Bronchial epithelial cell (primary cell): ENCODE measurements around the gene FHIT. TPM values are rescaled to one million over a fixed set of nuclear protein-coding genes. Genes with fewer than 3 reads are reported as not detected.

Experiments
- DNase-seq: peaks from one replicate; pipeline ENCODE4 v3.0.0-alpha.2; 2010; ENCODE audit warnings: low read depth
- FAIRE-seq: peaks from 2 replicates; lab custom pipeline; 2011; peaks lifted over from hg19 to GRCh38; lab: Jason Lieb, UNC
- H3K27me3 ChIP-seq: 2 replicates; pipeline ENCODE4 v1.5.1; 2011; ENCODE audit warnings: low read length; ENCODE audit not compliant: control insufficient read depth, insufficient read depth
- H3K36me3 ChIP-seq: 2 replicates; pipeline ENCODE4 v1.5.1; 2011; ENCODE audit warnings: low read length; ENCODE audit not compliant: control insufficient read depth, insufficient read depth
- H3K4me3 ChIP-seq: 2 replicates; pipeline ENCODE4 v1.5.1; 2011; ENCODE audit warnings: mild to moderate bottlenecking, low read depth, low read length, control low read depth
- CTCF ChIP-seq: IDR thresholded peaks from 2 replicates; pipeline ENCODE4 v1.5.1; 2011; ENCODE audit warnings: mild to moderate bottlenecking, moderate library complexity, low read length, control low read depth, inconsistent platforms; ENCODE audit not compliant: insufficient read depth, severe bottlenecking
- total RNA-seq: library from RNA; depleted of rRNA; stranded (reverse); fragments of >200 nt; gene quantifications from 2 replicates; pipeline ENCODE4 v1.2.1, GENCODE V29; 2014

The FHIT gene
- total RNA-seq, 1 donor from 2014 or later, result 1.6 TPM

- no peak for TF ChIP-seq CTCF
- no peak for FAIRE-seq
- Histone ChIP-seq H3K36me3 (no peaks in the 10 kb centered on the region), H3K4me3 (no peak overlapping the region), H3K27me3 (no peaks in the 10 kb centered on the region)
- no peak for DNase-seq
Observed at GRCh38 chr3:61043156-61043555, 208.1 kb downstream of the FHIT start.

- Histone ChIP-seq H3K36me3 (no peaks in the 10 kb centered on the region), H3K27me3 (no peaks in the 10 kb centered on the region), H3K4me3 (no peak overlapping the region)
- no peak for TF ChIP-seq CTCF
- DNase-seq (no peak), FAIRE-seq (no peak)
Observed at GRCh38 chr3:61040618-61041017, 210.6 kb downstream of the FHIT start.

- H3K36me3 ChIP-seq, result no peaks in the 10 kb centered on the region
- FAIRE-seq, result no peak
- TF ChIP-seq CTCF, result no peak
- no peak overlapping the region for H3K4me3 ChIP-seq
- no peak for DNase-seq
- no peaks in the 10 kb centered on the region for H3K27me3 ChIP-seq
Observed at GRCh38 chr3:61035573-61035972, 215.7 kb downstream of the FHIT start.

GRCh38 chr3:61032991-61033390, 218.3 kb downstream of the FHIT start:
- DNase-seq (no peak), FAIRE-seq (no peak)
- Histone ChIP-seq H3K36me3 (no peaks in the 10 kb centered on the region), H3K27me3 (no peaks in the 10 kb centered on the region), H3K4me3 (no peak overlapping the region)
- TF ChIP-seq CTCF, result no peak

GRCh38 chr3:61031503-61031902, 219.7 kb downstream of the FHIT start:
- Histone ChIP-seq H3K27me3 (no peaks in the 10 kb centered on the region), H3K4me3 (no peak overlapping the region), H3K36me3 (no peaks in the 10 kb centered on the region)
- FAIRE-seq (no peak), DNase-seq (no peak)
- no peak for TF ChIP-seq CTCF

GRCh38 chr3:61030469-61031035, 220.7 kb downstream of the FHIT start:
- DNase-seq, result no peak
- no peak for TF ChIP-seq CTCF
- Histone ChIP-seq H3K27me3 (no peaks in the 10 kb centered on the region), H3K36me3 (no peaks in the 10 kb centered on the region), H3K4me3 (no peak overlapping the region)
- FAIRE-seq, result no peak
